Rectal smooth muscle tissue (tissue), 1 donor: ENCODE measurements around the gene CCDC89.

Experiments used
- H3K27ac ChIP-seq: one replicate; pipeline ENCODE4 v1.7.0; 2013; ENCODE audit warnings: low read depth, low read length, inconsistent platforms
- H3K27me3 ChIP-seq: one replicate; pipeline ENCODE4 v1.7.0; 2013; ENCODE audit warnings: low read length; ENCODE audit not compliant: control insufficient read depth, insufficient read depth
- H3K36me3 ChIP-seq: one replicate; pipeline ENCODE4 v1.7.0; 2013; ENCODE audit warnings: low read length; ENCODE audit not compliant: control insufficient read depth, insufficient read depth
- H3K4me1 ChIP-seq: one replicate; pipeline ENCODE4 v1.7.0; 2013; ENCODE audit warnings: low read length; ENCODE audit not compliant: control insufficient read depth, insufficient read depth
- H3K4me3 ChIP-seq: one replicate; pipeline ENCODE4 v1.7.0; 2013; ENCODE audit warnings: low read length
- H3K9ac ChIP-seq: one replicate; pipeline ENCODE4 v1.7.0; 2013; ENCODE audit warnings: low read length

The CCDC89 gene

DNA sequence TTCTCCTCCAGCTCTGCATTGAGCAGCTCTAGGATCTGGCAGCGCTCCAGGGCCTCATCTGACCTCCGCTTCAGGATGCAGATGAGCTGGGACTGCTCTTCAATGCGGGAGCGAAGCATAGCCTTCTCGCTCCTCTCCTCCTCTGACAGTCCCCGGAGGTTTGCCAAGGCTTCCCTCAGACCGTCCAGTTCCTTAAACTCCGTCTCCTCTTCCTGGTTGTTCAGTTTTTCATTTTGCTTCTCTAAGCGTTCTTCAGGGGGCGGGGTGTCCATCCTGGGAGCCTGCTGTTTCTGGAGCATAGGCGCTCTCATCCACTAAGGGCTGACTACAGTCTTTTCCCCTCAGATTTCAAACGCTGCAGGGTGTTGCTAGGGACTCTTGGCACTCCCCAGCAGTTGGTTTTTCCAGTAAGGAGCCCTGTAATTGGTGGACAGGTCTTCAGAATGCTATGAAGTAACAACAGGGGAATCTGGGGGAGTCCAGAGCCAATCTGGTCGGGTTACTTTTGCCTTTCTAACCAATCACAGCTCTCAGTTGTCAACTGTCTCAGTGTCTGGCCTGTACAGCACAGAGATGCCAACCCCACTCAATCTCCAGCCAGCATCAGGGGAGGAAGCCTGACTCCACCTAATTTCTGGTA lies at the start of gene CCDC89:
TSS of gene CCDC89 (minus strand) at position 376 of the 640 bp plus-strand sequence. CDS start at position 311, 65 bp downstream.
- Histone ChIP-seq H3K36me3 (no peaks in the 10 kb centered on the region), H3K9ac (no peak within 1 kb of the TSS), H3K4me1 (peaks cover 16% of the 10 kb centered on the region), H3K27ac (peak within 1 kb of the TSS; percentile 81), H3K27me3 (no peaks in the 10 kb centered on the region), H3K4me3 (peak within 1 kb of the TSS; percentile 77)

DNA sequence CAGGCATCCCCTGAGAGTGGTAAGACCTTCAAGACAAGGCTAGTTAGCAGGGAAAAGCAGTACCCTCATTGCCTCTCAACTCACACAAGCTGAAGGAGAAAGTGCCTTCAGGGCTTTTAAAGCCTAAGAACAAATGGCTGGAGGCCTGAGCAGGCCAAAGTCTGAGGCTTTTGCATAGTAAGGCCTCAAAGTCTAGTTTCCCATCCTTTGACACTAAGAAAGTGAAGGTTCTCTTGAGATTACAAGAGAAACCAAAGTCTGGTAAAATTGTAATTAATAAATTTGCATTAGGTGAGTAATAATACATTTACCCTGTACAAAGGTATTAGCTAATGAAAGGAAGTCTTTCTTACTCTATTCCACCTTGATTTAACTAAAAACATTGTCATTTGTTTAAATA lies 47.0 kb upstream of the CCDC89 start:
- H3K9ac ChIP-seq, result no peak overlapping the region
- no peaks in the 10 kb centered on the region for H3K36me3 ChIP-seq
- no peak overlapping the region for H3K27ac ChIP-seq
- no peaks in the 10 kb centered on the region for H3K27me3 ChIP-seq
- H3K4me3 ChIP-seq, result no peak overlapping the region
- H3K4me1 ChIP-seq, result no peaks in the 10 kb centered on the region

- Histone ChIP-seq H3K4me3 (no peak overlapping the region), H3K36me3 (no peaks in the 10 kb centered on the region), H3K9ac (no peak overlapping the region), H3K27me3 (no peaks in the 10 kb centered on the region), H3K27ac (no peak overlapping the region), H3K4me1 (no peaks in the 10 kb centered on the region)
These were observed 40.4 kb upstream of the CCDC89 start for GRCh38 chr11:85726381-85726780.

GRCh38 chr11:85725510-85726258 lies 39.7 kb upstream of the CCDC89 start:
- Histone ChIP-seq H3K9ac (no peak overlapping the region), H3K4me1 (no peaks in the 10 kb centered on the region), H3K4me3 (no peak overlapping the region), H3K36me3 (no peaks in the 10 kb centered on the region), H3K27me3 (no peaks in the 10 kb centered on the region), H3K27ac (no peak overlapping the region)

DNA sequence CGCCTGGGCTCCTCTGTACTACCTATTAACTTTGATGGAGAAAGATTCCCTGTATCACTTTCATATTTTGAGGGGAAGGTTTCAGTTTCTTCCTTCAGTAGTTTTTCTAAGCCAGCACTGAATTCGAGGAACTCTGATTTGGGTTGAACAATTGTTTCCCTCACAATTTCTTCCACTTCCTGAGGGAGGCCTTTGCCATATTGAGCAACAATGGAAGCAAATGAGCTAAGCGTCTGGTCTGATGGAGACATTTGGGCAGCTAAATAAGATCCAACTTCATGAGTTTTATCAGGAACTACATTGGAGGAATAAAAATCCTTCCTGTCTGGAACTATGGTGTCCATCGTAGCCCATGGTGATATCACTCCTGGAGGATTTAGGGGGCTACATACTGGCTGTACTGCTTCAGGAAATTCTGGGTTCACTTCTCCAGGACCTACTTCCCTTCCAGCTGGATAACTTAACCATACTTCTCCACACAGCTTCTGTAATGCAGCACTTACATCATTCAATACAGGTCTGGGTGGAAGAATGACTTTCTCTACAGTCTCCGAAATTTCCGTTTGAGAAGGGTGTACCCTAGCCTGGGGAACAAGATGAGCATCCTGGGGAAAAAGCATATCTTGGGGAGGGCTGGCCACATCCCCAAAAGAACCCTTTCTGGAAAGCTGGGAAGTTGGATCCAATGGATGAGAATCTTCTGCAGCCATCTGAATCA lies 38.9 kb upstream of the CCDC89 start:
- Histone ChIP-seq H3K4me3 (no peak overlapping the region), H3K4me1 (no peaks in the 10 kb centered on the region), H3K9ac (no peak overlapping the region), H3K36me3 (no peaks in the 10 kb centered on the region), H3K27ac (no peak overlapping the region), H3K27me3 (no peaks in the 10 kb centered on the region)

DNA sequence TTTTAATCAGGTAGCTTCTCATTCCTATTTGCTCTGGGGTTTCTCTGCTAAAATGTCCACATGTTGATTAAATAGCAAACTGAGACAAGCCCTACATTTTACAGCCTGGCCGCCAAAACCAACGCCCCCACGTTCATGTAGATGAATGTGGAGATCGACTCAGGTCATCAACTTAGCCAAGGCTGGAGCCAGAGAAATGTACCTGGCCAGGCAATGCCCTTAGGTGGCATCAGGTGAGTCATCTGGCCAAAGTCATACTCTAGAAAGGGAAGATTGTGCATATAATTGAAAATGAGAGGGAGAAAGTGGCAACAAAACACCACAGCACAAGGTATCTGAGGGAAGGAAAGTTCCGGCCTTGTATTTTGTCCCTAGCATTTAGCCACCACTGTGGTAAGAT lies 37.1 kb upstream of the CCDC89 start:
- Histone ChIP-seq H3K4me1 (no peaks in the 10 kb centered on the region), H3K4me3 (no peak overlapping the region), H3K27ac (no peak overlapping the region), H3K36me3 (no peaks in the 10 kb centered on the region), H3K9ac (no peak overlapping the region), H3K27me3 (no peaks in the 10 kb centered on the region)

DNA sequence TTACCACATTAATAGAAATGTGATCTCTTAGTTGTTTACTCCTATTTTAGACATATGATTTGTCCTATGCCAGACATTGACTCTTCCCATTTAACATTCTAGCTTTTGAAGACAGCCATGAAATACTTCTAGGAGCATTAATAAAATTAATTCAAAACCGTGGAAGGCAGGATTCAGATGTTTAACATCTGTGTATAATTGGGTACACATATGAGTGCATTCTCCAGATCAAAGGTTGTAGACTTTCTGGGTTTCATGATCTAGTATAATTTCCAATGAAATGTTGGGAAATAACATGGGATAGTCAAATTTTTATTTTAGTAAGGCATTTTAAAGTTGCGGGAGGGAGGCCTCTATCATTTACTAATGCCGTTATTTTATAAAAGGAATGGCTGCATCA lies 35.2 kb upstream of the CCDC89 start:
- Histone ChIP-seq H3K36me3 (no peaks in the 10 kb centered on the region), H3K4me1 (no peaks in the 10 kb centered on the region), H3K27me3 (no peaks in the 10 kb centered on the region), H3K9ac (no peak overlapping the region), H3K4me3 (no peak overlapping the region), H3K27ac (no peak overlapping the region)

- Histone ChIP-seq H3K36me3 (no peaks in the 10 kb centered on the region), H3K4me3 (peak overlapping the region; percentile 19), H3K9ac (no peak overlapping the region), H3K4me1 (no peaks in the 10 kb centered on the region), H3K27me3 (no peaks in the 10 kb centered on the region), H3K27ac (no peak overlapping the region)
These were observed 33.2 kb upstream of the CCDC89 start for GRCh38 chr11:85718991-85719807.

GRCh38 chr11:85718126-85718943 lies 32.3 kb upstream of the CCDC89 start:
- no peaks in the 10 kb centered on the region for H3K4me1 ChIP-seq
- H3K27ac ChIP-seq, result no peak overlapping the region
- no peaks in the 10 kb centered on the region for H3K27me3 ChIP-seq
- H3K9ac ChIP-seq, result no peak overlapping the region
- H3K36me3 ChIP-seq, result no peaks in the 10 kb centered on the region
- H3K4me3 ChIP-seq, result peak overlapping the region; percentile 19

- Histone ChIP-seq H3K9ac (no peak overlapping the region), H3K4me3 (no peak overlapping the region), H3K36me3 (no peaks in the 10 kb centered on the region), H3K4me1 (no peaks in the 10 kb centered on the region), H3K27ac (no peak overlapping the region), H3K27me3 (no peaks in the 10 kb centered on the region)
These were observed 31.4 kb upstream of the CCDC89 start for GRCh38 chr11:85717429-85717828.

GRCh38 chr11:85712953-85713352 lies 27.0 kb upstream of the CCDC89 start:
- Histone ChIP-seq H3K9ac (no peak overlapping the region), H3K4me3 (no peak overlapping the region), H3K27ac (no peak overlapping the region), H3K36me3 (no peaks in the 10 kb centered on the region), H3K4me1 (no peaks in the 10 kb centered on the region), H3K27me3 (no peaks in the 10 kb centered on the region)
